Activated CD8-positive, alpha-beta memory T cell treated with anti-CD3 and anti-CD28 coated beads for 48 hours (primary cell): ENCODE results near the gene AGAP4.
"Not testable (repeated sequence)": the region's sequence is repeated elsewhere in the genome, so short reads cannot be mapped to it uniquely, and the experiment has no call there.

ENCODE experiments used
- DNase-seq, 3 experiments: peaks; one replicate each; pipeline ENCODE4 v3.0.0-alpha.2; 2020; ENCODE audit warnings: low read depth in 2 of 3, low spot score in 2 of 3

The AGAP4 gene

DNA sequence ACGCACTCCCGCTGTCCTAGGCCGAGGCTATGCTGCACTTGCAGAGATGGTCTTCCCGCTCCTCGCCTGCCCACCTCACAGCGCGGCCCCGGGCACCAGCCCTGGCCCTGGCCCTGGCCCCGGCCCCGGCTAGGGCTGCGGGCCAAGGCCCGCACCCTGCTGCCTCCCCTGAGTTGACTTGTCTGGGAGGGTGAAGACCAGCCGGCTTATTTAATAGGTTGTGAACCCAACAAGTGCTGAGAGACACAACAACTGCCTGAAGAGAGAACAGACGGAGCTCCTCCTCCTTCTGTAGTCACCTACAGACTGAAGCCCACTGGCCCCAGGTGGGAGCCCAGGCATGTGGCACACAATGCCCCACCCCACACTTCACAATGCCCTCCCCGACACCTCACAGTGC is at the start of gene AGAP4:
AGAP4 (minus strand) TSS at position 101 of the 400 bp plus-strand sequence. CDS start 153 bp downstream, outside the sequence.
- DNase-seq: not testable (repeated sequence)

- DNase-seq: not testable (repeated sequence)
Observed at GRCh38 chr10:45890721-45891120, 43.4 kb upstream of the AGAP4 start.

DNA sequence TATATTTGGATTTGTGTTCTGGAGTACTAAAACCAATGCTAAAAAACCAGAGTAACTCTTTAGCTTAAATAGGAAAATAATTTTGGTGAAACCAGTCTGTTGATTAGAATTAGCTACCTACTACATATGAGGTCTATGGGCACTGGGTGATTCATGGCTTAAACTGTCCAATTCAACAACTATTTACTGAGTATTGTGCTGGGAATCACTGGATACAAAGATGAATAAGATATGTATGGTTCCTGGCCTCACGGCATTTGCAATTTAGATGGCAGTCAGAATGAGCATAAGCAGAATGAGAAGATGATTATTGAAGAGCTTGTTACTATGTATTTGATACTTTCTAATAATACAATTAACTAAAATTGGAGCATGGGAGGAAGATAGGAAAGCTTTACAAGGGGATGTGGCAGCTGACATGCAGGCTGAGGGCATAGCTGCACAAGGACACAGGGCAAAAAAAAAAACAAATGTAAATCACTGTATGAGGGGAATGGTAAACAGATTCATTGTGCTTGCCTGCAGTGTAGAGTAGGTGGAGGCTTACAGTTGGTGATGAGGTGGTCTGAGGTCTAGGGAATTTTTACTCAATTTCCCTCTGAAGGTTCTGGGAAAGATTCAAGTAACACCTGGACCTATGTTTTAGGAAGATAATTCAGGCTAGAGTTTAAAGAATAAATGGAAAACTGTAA is 42.4 kb upstream of the AGAP4 start:
- not testable (repeated sequence) for DNase-seq

GRCh38 chr10:45882880-45883279 is 35.6 kb upstream of the AGAP4 start:
- not testable (repeated sequence) for DNase-seq

- DNase-seq: not testable (repeated sequence)
Observed at GRCh38 chr10:45865404-45865803, 18.1 kb upstream of the AGAP4 start.

DNA sequence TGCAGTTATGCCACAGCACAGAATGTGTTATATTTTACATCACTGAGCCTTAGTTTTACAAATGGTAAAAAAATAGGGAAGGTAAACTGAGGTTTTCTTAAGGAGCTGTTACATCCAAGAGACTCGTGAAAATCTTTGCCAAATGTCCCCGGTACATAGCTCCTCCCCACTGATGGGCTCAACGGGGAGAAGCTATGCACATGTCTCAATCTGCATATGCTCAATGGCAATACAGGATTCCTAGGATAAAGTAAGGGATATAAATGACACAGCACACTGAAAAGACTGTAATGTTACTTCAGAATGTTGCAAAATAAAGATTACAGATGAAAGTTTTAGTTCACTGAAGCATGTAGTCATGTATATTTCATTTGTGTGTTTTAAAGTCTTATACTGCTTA is 17.0 kb upstream of the AGAP4 start:
- not testable (repeated sequence) for DNase-seq

DNA sequence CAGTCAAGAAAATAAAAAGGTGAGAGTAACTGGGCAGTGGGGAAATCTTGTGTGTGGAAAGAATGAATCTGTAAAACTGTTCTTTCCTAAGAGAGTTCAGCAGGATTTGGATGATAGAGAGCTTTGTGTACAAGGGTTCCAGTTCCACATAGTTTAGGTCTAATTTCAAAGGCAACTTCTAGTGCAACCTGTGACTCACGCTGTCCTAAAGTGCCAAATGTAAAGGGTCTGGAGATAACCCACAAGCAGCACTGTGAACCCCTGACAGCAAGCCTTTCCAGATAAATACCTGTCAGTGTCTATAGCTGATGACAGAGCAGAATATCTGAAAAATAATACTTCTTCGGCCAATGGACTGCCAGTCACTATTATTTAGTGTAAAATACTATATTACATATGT is 16.3 kb upstream of the AGAP4 start:
- not testable (repeated sequence) for DNase-seq

DNA sequence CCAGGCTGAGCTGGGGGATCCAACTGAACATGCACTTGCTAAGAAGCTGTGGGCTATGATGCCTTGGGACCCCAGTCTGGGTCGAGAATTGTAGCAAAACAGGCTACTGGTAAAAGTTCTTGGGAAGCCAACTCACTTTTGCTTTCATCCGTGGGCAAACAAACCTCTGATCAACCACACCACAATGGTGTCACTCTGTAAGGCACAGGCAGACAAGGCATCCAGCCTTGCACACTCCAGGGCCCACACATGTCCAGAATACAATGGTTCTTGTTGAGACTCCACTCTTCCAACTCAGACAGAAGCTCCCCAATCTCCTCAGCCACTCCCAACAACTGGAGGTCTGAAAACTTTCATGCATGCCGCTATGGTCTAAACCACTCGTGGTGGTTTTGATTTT is 10.6 kb upstream of the AGAP4 start:
- DNase-seq: not testable (repeated sequence)

GRCh38 chr10:45848467-45848866 is 1.2 kb upstream of the AGAP4 start:
- not testable (repeated sequence) for DNase-seq

GRCh38 chr10:45822918-45823317 is 24.4 kb downstream of the AGAP4 start:
- DNase-seq: not testable (repeated sequence)

DNA sequence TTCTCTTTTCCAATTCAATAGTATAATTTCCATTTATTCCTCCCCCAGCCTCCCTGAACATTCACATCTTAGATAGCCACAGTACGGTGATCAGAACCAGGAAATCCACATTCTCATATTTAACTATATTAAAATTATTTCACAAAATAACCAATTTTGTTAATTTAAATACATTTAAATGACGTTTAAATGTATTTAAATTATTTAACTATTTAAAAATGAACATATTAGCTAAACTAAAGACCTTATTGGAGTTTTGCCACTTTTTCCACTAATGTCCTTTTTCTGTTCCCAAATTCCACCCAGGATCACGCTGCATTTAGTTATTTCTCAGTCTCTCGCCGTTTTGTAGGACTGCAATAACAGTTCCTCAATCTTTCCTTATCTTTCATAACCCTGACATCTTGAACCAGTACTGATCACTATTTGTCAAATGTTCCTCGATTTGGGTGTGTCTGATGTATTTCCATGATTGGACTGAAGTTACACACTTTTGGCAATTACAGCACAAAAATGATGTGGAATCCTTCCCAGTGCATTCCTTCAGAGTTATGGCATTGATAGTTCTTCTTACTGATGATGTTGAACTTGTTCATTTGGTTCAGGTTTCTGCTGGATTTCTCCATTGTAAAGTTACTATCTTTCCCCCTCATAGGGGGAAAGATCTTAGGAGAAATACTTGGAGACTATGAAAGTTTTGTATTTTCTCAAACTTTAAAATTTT is 27.0 kb downstream of the AGAP4 start:
- DNase-seq: not testable (repeated sequence)

GRCh38 chr10:45819552-45819951 is 27.7 kb downstream of the AGAP4 start:
- DNase-seq: no peak

GRCh38 chr10:45817912-45818311 is 29.4 kb downstream of the AGAP4 start:
- DNase-seq: no peak

- DNase-seq: no peak
Observed at GRCh38 chr10:45817130-45817859, 30.0 kb downstream of the AGAP4 start.

- DNase-seq: not testable (repeated sequence)
Observed at GRCh38 chr10:45814146-45814545, 33.2 kb downstream of the AGAP4 start.

- not testable (repeated sequence) for DNase-seq
Observed at GRCh38 chr10:45812959-45813358, 34.3 kb downstream of the AGAP4 start.

DNA sequence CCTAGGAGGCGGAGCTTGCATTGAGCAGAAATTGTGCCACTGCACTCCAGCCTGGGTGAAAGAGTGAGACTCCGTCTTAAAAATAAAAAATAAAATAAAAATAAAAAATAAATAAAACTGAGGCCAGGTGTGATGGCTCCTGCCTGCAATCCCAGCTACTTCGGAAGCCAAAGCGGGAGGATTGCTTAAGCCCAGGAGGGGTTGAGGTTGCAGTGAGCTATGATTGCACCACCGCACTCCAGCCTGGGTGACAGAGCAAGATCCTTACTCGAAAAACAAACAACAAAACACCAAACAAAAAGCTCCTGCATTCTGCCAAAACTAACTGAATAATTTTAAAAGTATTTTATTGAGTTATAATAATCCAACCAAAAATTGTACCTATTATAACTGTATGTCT is 36.2 kb downstream of the AGAP4 start:
- DNase-seq: no peak

- DNase-seq: no peak
Observed at GRCh38 chr10:45809837-45810236, 37.5 kb downstream of the AGAP4 start.

DNA sequence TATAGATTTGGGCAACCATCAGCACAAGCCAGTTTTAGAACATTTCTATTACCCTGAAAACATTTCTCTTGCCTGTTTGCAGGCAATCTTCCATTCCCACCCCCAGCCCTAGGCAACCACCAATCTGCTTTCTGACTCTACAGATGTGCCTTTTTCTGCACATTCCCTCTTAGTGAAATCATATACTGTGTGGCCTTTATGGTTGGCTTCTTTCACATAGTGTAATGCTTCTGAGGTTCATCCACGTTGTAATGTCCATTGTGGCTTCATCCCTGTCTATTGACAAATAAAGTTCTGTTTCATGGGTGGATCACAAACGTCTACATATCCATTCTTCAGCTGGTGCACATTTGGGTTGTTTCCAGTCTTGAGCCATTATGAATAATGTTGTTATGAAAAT is 42.3 kb downstream of the AGAP4 start:
- not testable (repeated sequence) for DNase-seq

GRCh38 chr10:45803060-45804010 is 44.0 kb downstream of the AGAP4 start:
- not testable (repeated sequence) for DNase-seq

GRCh38 chr10:45794761-45795160 is 52.5 kb downstream of the AGAP4 start:
- DNase-seq: not testable (repeated sequence)
